ENCODE results near the gene CCSER1.

CCSER1 gene

GRCh38 chr4:90128961-90129495, 1.8 kb downstream of the CCSER1 start:
- no peak for DNase-seq (ENCODE audit: low read depth)

- no peak for DNase-seq (ENCODE audit: low read depth)
Observed at GRCh38 chr4:90130076-90130475, 2.9 kb downstream of the CCSER1 start.

DNA sequence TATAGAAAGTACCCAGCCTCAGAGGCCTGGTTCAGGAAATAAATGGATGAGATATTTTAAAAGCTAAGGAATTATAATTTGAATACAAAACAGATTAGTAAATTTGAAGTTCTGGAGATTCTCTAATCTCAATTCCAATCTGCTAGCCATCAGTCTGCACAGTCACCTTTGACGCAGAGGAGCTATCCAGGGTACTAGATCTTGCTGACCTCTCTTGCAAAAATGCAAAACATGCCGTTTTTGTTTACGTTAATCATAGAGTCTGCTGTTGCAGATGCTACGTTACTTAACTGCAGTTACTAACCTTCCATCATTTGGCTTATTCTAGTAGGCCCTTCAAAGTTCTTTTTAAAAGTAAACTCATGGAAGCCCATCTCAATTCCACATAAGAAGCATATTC, 10.4 kb downstream of the CCSER1 start:
- no peak for DNase-seq (ENCODE audit: low read depth)

- no peak for DNase-seq (ENCODE audit: low read depth)
Observed at GRCh38 chr4:90142081-90142480, 14.9 kb downstream of the CCSER1 start.

DNA sequence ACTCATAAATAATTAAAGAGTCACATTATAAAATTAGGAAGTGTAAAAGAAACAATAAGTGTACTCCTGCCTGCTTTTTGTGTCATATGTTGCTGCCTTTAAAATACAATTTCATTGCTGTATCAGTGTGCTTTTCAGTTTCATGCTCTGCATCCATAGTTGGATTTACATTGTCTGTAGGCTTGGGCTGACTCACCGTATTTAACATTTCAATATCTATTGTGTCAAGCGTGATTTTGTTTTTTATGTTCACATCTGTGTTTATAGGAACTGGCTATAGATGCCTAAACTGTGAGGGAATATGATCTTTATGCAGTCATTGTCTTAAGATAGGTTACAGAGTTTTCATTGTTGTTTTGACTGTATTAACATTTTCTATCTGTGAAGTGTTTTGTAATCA, 18.1 kb downstream of the CCSER1 start:
- no peak for DNase-seq (ENCODE audit: low read depth)

GRCh38 chr4:90146306-90146705, 19.1 kb downstream of the CCSER1 start:
- DNase-seq (ENCODE audit: low read depth): no peak

GRCh38 chr4:90148574-90149148, 21.5 kb downstream of the CCSER1 start:
- no peak for DNase-seq (ENCODE audit: low read depth)

DNA sequence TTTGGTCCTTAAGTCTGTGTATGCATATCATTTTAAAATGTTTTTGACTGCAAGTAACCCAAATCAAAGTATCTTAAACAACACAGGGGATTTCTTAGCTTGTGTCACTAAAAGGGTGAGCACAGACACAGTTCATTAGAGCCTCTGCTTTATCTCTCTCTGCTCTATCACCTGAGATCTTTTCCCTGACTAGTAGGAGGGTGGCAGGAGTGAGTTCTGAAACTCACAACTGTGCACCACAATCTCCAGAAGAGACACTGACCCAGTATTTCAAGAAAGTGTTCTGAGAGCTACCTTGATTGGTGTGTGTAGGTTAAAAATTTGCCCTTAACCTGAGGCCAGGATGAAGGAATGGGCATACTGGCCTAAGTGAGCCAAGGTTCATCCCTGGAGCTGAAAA, 24.8 kb downstream of the CCSER1 start:
- no peak for DNase-seq (ENCODE audit: low read depth)

- peak; percentile 26 for DNase-seq (ENCODE audit: low read depth)
Observed at GRCh38 chr4:90159193-90159592, 32.0 kb downstream of the CCSER1 start.

DNA sequence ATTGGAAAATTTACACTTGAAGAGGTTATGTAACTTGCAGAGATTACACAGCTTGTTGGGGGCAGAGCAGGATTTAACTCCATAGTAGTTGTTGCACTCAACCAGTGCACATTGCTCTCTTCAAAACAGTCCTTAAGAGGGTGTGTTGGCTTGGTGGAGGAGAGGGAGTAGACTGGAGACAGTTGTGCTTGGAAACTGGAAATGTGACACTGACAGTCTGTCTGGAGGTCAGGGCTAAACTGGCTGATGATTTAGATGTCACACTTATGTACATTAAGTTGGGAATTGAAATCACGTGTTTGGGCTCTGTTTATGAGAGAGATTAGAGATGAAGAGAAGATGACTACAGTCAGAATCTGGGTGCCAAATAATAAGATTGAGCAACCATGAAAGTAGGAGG, 32.9 kb downstream of the CCSER1 start:
- DNase-seq (ENCODE audit: low read depth): no peak

DNA sequence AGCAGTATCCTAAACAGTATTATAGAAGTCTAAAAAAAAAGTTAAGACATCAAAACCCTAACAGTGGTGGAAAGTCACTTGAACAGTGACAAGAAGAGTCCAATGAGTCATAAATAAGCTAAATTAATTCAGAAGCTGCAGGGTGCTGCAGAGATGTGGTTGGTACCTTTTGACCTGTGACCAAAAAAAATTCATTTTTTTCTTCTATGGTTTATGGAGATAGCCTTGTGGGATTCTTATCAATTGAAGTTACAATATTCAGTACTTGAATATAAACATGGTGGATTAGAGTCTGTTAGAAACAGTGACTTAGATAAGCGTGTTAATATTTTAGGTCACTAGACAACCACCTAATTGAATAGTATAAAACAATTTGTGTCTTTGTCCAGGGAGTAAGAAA, 35.4 kb downstream of the CCSER1 start:
- no peak for DNase-seq (ENCODE audit: low read depth)

GRCh38 chr4:90163872-90164271, 36.7 kb downstream of the CCSER1 start:
- no peak for DNase-seq (ENCODE audit: low read depth)

DNA sequence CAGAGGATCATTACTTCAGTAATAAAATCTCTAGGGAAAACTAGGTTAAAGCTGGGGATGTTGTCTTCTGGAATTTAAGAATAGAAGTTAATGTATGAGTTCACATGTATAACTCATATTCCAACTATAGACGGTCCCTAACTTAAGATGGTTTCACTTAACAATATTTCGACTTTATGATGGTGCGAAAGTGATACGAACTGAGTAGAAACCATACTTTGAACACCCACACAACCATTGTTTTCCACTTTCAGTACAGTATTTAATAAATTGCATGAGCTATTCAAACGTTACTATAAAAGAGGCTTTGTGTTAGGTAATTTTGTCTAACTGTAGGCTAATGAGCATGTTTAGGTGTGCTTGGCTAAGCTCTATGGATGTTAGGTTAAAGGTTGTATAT, 38.7 kb downstream of the CCSER1 start:
- no peak for DNase-seq (ENCODE audit: low read depth)

- no peak for DNase-seq (ENCODE audit: low read depth)
Observed at GRCh38 chr4:90171491-90171890, 44.3 kb downstream of the CCSER1 start.

DNA sequence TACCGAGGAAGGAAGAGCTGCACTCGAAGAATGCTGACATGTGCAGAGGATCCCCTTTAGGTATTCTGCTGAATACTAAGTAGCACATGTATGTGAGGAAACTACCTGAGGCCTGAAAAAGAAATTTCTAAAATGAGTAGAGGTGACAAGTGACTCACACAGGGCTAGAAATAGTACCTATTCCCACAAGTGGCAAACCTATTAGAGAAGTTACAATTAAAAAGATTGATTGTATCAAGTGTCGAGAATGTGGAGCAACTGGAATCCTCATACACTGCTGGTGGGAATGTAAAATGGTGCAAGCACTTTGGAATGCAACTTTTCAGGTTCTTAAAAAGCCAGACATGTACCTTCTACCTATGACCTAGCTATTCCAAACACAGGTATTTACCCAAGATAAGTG, 47.4 kb downstream of the CCSER1 start:
- no peak for DNase-seq (ENCODE audit: low read depth)

GRCh38 chr4:90181644-90182043, 54.5 kb downstream of the CCSER1 start:
- no peak for DNase-seq (ENCODE audit: low read depth)

- DNase-seq (ENCODE audit: low read depth): no peak
Observed at GRCh38 chr4:90183254-90183653, 56.1 kb downstream of the CCSER1 start.

GRCh38 chr4:90184560-90184959, 57.4 kb downstream of the CCSER1 start:
- no peak for DNase-seq (ENCODE audit: low read depth)

- no peak for DNase-seq (ENCODE audit: low read depth)
Observed at GRCh38 chr4:90185416-90185815, 58.2 kb downstream of the CCSER1 start.

DNA sequence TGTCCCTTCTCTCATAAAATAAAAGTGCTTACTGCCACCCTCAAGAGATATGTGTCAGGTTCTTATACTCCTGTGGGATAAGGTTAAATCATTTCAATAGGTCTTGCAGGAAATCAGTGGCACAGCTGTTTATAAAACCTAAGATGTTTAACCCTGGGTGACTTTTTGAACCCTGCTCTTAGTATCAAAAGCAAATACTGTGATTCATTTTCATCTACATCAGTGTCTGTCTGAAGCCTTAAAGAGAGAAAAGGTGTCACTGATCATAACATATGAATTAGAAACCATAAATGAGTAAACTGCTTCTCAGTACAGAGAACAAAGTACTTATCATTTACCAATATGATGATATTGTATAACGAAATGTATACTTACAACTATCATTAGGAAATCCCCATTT, 59.0 kb downstream of the CCSER1 start:
- DNase-seq (ENCODE audit: low read depth): no peak

GRCh38 chr4:90187148-90187884, 60.1 kb downstream of the CCSER1 start:
- DNase-seq (ENCODE audit: low read depth): no peak

DNA sequence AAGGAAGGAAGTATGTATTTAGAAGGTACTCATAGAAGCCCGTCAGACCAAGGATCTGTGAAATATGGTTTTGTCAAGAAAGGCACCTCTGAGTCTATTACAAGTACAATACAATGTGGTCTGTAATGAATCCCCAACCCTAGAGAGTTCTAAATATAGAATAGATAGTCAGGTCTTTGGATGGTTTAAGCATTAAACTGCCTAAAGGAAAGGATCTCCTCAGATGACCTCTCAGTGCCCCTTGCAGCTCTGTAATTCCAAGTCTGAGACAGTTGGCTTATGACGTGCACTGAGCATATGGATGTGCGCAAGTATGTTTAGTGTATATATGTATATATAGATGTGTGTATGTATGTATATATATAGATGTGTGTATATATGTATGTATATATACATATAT, 62.0 kb downstream of the CCSER1 start:
- no peak for DNase-seq (ENCODE audit: low read depth)

GRCh38 chr4:90189946-90190345, 62.8 kb downstream of the CCSER1 start:
- no peak for DNase-seq (ENCODE audit: low read depth)

DNA sequence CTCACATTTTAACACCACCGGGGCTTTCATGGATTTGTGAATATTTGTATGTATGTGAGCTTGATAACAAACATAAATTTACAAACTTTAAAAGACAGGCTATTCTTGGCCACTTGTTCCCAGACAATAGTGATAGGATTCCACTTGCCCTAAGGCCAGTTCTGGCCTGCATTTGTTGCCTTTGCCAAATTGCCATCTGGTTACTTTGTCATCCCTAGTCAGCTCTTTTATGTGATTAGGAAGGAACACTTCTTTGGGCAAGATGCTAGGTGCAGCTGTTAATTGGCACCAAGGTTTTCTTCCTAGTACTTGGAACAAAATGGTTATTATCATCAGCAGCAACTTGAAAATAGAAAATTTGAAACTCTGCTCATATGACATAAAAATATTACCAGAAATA, 63.3 kb downstream of the CCSER1 start:
- no peak for DNase-seq (ENCODE audit: low read depth)
